Epithelial cell of alveolus of lung (primary cell): ENCODE measurements around the gene PAGE4. TPM values are rescaled to one million over a fixed set of nuclear protein-coding genes. Genes with fewer than 3 reads are reported as not detected.

Experiments used
- total RNA-seq: library from RNA; depleted of rRNA; stranded (reverse); fragments of >200 nt; gene quantifications from 2 replicates; pipeline ENCODE4 v1.2.1, GENCODE V29; 2015

The PAGE4 gene, protein sequence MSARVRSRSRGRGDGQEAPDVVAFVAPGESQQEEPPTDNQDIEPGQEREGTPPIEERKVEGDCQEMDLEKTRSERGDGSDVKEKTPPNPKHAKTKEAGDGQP
- not detected in 2 replicates for total RNA-seq

DNA sequence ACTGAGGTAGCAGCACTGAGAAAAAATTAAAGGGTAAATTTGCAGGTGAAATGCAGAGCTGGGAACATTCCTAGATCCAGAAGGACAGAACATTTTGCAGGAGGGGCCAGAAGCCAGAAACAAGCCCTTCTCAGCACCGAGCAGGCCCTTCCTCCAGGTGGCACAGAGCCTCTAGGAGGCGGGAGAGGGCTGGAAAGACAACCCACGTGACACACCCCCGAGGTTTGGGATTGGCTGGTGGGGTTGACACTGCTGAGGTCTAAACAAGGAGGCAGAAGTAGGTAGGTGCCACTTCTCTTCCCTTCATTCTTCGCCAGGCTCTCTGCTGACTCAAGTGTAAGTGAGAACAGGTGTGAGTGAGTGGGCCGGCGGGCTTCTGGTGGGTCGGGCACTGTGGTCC, at the start of gene PAGE4:
Gene PAGE4, plus strand, starts transcription at position 288 of the 400 bp plus-strand sequence. CDS start 1,126 bp downstream, outside the sequence.

GRCh38 chrX:49878834-49879655, 49.9 kb downstream of the PAGE4 start, which contains the start of gene USP27X:
USP27X (plus strand) TSS chrX:49879484; CDS start chrX:49880308, 824 bp downstream.

Other genes with a start within 250 kb of the PAGE4 start
- gene GAGE12H, start 249.4 kb upstream of the PAGE4 start, total RNA-seq = not detected in 2 replicates
- gene GAGE2A, start 239.8 kb upstream of the PAGE4 start, total RNA-seq = not detected in 2 replicates
- not detected in 2 replicates for gene GAGE1, start 230.3 kb upstream of the PAGE4 start, total RNA-seq
- gene PAGE1, start 133.3 kb upstream of the PAGE4 start, total RNA-seq = not detected in 2 replicates
- 2.6 and 3.7 TPM in 2 replicates for gene USP27X, start 50.2 kb downstream of the PAGE4 start, total RNA-seq
- 1.5 and 4.4 TPM in 2 replicates for gene CLCN5, start 93.3 kb downstream of the PAGE4 start, total RNA-seq